HG02870 (cell line): ENCODE measurements around the gene STXBP2.

Experiments used
- ATAC-seq: cut with Tn5 transposase; IDR thresholded peaks from one replicate; pipeline ENCODE4 v1.9.1; 2021; ENCODE audit warnings: mild to moderate bottlenecking, moderate library complexity; ENCODE audit not compliant: unreplicated experiment

STXBP2 gene

GRCh38 chr19:7612282-7613274, 24.3 kb upstream of the STXBP2 start:
- ATAC-seq: no peak

- no peak for ATAC-seq
Observed at GRCh38 chr19:7614859-7615741, 21.8 kb upstream of the STXBP2 start.

GRCh38 chr19:7617172-7617571, 19.7 kb upstream of the STXBP2 start:
- no peak for ATAC-seq

GRCh38 chr19:7617735-7618134, 19.2 kb upstream of the STXBP2 start:
- ATAC-seq: no peak

GRCh38 chr19:7618348-7618747, 18.6 kb upstream of the STXBP2 start:
- ATAC-seq: no peak

- ATAC-seq: no peak
Observed at GRCh38 chr19:7618771-7619510, 18.0 kb upstream of the STXBP2 start.

GRCh38 chr19:7619671-7620441, 17.1 kb upstream of the STXBP2 start:
- ATAC-seq: no peak

GRCh38 chr19:7620442-7621412, 16.2 kb upstream of the STXBP2 start:
- no peak for ATAC-seq

- ATAC-seq: no peak
Observed at GRCh38 chr19:7622933-7623685, 13.8 kb upstream of the STXBP2 start.

GRCh38 chr19:7623725-7624603, 12.9 kb upstream of the STXBP2 start:
- ATAC-seq: no peak

- ATAC-seq: no peak
Observed at GRCh38 chr19:7624810-7625209, 12.1 kb upstream of the STXBP2 start.

- no peak for ATAC-seq
Observed at GRCh38 chr19:7625763-7626372, 11.0 kb upstream of the STXBP2 start.

- no peak for ATAC-seq
Observed at GRCh38 chr19:7627166-7627565, 9.7 kb upstream of the STXBP2 start.

GRCh38 chr19:7628589-7629311, 8.2 kb upstream of the STXBP2 start:
- ATAC-seq: no peak

- peak; percentile 88 for ATAC-seq
Observed at GRCh38 chr19:7629347-7630054, 7.4 kb upstream of the STXBP2 start, which contains the start of the genes PET100 and XAB2. PET100 (plus strand) TSS chr19:7629793; CDS start chr19:7629834, 41 bp downstream. XAB2 (minus strand) TSS chr19:7629545; CDS start chr19:7629527, 18 bp downstream.
